Activated CD4-positive, alpha-beta T cell treated with anti-CD3 and anti-CD28 coated beads, Interleukin-2, amount 50 U/mL, for 1 hour (primary cell): ENCODE data around the gene CEP72.
"Not testable (repeated sequence)": the region's sequence is repeated elsewhere in the genome, so short reads cannot be mapped to it uniquely, and the experiment has no call there.

Experiments used
- DNase-seq: peaks from one replicate; pipeline ENCODE4 v3.0.0-alpha.2; 2020

CEP72 gene

DNA sequence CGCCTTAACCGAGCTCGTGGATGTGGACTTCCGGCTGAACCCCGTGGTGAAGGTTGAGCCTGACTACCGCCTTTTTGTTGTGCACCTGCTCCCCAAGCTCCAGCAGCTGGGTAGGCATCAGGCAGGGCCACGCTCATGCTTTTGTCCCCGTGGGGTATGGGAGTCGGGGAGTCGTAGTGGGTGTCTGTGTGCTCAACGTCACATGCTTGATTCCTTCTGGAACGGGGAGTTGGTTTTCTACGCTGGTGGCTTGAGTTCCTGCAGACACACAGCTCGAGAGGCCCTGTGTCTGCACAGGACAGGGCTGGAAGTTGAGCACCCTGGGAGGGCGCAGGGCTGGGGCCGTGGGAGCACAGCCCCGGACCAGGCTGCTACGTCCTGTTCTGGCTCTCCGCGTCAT lies 8.0 kb downstream of the CEP72 start:
- no peak for DNase-seq

DNA sequence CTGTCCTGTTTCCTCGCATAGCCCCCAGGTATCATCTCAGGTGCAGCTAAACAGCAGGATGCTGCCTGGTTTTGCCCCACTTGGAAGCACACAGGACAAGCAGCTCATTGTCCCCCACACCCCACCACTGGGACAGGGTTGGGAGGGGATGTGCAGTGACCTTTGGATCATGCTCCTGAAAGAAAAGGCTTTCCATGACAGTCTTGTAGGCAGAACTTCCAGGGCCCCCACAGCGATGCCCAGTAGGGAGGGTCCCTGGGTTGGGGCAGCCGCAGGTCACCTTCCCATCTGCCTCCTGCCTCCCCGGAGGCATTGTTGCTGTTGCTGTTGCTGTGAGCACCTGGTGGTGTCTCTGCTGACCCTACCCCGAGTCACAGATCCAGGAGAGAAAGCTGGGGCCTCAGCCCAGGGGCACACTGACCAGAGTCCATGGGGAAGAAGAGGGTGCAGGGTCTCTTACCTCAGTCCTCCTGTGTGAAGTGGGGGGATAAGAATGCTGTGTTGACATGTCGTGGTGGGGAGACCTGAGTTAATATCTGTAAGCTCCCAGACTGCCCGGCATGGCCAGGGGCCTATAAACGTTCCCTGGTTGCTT lies 8.5 kb downstream of the CEP72 start:
- DNase-seq: no peak

GRCh38 chr5:621341-621761 lies 9.2 kb downstream of the CEP72 start:
- no peak for DNase-seq

GRCh38 chr5:622359-622758 lies 10.2 kb downstream of the CEP72 start:
- DNase-seq: no peak

GRCh38 chr5:622946-623522 lies 10.9 kb downstream of the CEP72 start:
- no peak for DNase-seq

DNA sequence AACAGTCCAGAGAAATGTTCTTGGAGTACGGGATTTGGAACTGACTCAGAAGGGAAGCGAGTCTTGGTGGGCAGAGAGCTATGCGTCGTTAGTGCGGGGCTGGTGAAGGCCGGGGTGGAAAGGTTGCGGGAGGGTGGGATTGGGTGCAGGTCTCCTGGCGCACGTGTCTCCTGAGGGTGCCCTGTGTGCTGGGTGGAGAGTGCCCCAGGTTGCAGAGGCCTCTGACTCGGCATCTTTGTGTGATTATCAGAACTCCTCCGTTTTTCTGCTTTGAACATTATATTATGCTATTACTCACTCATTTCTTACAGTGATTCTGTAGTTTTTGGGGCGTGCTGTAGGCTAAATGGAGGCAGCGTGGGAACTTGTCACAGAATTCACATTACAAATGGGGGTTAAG lies 11.4 kb downstream of the CEP72 start:
- DNase-seq: no peak

GRCh38 chr5:624118-624950 lies 12.2 kb downstream of the CEP72 start:
- no peak for DNase-seq

GRCh38 chr5:624951-625230 lies 12.8 kb downstream of the CEP72 start:
- no peak for DNase-seq

DNA sequence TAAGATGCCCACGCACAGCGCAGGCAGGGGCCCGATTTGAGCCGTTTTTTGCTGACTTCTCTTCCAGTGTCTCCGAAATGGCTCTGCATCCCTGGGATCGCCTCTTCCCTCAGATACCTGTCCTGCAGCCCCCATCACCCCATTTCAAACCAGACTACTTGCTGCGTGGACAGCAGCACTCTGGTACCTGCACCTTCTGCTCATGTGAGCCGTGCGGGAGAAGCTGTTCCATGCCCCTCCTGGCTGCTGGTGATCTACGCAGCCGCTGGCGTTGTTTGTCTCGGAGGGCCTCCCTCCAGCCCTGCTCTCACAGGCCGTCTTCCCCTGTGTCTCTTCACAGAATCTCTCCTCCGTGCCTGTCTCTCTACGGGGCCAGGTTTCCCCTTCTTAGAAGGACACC lies 13.4 kb downstream of the CEP72 start:
- no peak for DNase-seq

GRCh38 chr5:626850-627249 lies 14.7 kb downstream of the CEP72 start:
- DNase-seq: no peak

- no peak for DNase-seq
Observed at GRCh38 chr5:627840-628239, 15.7 kb downstream of the CEP72 start.

- not testable (repeated sequence) for DNase-seq
Observed at GRCh38 chr5:628351-629205, 16.4 kb downstream of the CEP72 start.

DNA sequence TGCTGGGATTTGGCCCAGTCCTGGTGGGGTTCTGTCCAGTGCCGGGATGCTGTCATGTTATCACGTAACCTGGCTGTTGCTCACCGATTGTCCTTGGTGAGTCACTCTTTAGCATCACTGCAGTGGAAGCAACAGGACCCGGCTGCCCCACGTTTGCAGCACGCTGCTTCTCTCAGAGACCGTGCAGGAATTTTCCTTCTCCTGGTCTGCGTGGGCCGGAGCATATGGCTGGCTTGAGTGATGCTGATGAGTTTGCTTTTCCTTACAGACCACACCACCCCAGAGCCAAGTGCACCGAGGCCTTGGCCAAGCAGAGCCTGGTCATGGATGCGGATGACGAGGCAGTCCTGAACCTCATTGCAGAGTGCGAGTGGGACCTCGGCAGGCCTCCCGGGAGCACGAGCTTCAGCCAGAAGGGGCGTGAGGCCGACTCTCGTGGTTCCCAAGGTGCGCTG lies 21.4 kb downstream of the CEP72 start:
- DNase-seq: no peak

GRCh38 chr5:634191-634590 lies 22.1 kb downstream of the CEP72 start:
- DNase-seq: no peak

DNA sequence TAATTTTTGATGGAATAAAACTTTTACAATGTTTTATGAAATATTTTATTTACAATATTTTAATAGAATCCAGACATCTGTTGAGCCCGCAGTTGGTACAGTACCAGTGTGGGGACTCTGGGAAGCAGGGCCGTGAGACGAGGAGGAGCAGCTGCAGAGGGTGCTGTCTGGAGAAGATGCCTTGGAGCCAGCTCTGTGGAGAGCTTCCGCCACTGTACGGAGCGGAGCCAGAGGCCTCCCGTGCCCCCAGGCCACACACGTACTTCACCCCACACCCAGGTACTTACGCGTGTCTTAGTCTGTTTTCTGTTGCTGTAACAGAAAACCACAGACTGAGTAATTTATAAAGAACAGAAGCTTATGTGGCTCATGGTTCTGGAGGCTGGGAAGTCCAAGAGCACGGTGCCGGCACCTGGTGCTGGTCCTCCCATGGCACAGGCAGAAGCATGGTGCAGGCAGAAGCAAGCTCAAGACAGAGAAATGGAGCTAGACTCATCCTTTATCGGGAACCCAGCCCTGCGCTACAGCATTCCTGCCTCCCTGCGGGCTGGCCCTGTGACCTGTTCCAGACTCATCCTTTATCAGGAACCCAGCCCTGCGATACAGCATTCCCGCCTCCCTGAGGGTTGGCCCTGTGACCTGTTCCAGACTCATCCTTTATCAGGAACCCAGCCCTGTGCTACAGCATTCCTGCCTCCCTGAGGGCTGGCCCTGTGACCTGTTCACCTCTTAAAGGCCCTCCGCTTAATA lies 23.3 kb downstream of the CEP72 start:
- DNase-seq: no peak

- DNase-seq: no peak
Observed at GRCh38 chr5:636951-637350, 24.8 kb downstream of the CEP72 start.

DNA sequence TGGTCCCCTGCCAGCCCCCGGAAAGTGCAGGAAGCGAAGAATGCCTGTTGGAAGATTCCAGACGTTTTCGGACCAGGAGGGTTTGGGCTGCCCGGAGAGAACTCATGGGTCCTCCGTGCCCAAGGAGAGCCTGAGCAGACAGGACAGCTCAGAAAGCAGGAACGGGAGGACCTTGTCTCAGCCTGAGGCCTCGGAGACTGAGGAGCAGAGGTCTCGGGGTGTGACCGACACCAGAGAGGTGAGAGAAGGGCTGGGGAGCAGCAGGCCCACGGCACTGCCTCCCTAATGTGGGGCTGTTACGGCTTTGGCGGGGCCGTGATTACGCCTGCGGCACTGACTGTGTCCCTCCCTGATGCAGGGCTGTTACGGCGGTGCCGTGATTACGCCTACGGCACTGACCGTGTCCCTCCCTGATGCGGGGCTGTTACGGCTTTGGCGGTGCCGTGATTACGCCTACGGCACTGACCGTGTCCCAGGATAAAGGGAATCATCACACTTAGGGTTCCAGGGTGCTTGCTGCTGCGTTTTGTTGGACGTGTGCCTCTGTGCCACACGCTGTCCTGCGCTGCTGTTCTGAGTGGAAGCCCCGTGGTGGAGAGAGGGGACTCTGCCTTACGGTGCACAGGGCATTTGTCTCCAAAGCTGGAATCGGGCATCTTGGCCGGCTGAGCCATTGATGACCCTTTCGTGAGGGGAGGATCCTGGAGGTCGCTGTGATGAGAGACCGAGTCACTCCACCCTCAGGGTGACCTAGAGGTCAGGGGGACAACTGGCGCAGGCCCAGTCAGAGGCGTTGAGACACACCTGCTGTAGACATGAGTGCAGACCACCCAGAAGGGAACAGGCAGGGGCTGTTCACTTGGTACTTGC lies 25.7 kb downstream of the CEP72 start:
- DNase-seq: no peak

- no peak for DNase-seq
Observed at GRCh38 chr5:638501-639252, 26.5 kb downstream of the CEP72 start.

- no peak for DNase-seq
Observed at GRCh38 chr5:639253-639530, 27.1 kb downstream of the CEP72 start.

DNA sequence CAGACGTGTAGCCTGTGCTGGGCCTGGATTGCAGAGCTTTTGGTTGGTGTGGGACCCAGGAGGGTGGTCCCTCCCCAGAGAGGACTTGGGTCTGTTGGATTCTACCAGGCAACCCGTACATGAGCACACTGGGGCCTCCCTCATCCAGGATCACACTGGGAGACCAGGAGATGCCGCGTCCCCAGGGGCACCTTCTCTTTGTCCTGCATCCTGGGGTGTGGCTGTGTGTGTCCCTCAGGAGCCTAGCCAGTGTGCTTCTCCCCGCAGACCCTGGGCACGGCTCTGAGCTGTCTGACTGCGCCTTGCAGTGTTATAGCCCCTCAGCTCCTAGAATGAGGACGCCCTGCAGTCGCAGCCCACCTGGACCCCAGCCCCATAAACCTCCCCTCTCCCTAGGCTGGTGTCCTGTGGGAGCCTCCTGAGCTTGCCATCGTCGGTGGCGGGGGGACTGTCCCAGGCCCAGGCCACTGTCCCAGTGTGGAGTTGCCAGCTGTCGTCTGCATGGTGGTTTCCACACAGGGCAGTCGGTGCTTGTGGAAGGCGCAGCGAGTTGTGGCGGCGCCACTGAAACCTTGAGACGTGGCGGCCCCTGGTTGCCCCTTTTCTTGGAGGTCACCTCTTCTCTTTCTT lies 27.6 kb downstream of the CEP72 start:
- DNase-seq: no peak
